Lower lobe of right lung (tissue), 2 donors: ENCODE data around the gene NPL. TPM values are rescaled to one million over a fixed set of nuclear protein-coding genes. Genes with fewer than 3 reads are reported as not detected.

Experiments used
- ATAC-seq, 2 donors: fragments of 200-7000 bp; cut with Tn5 transposase; one replicate each; pipeline ENCODE4 v1.9.1; 2020 to 2022; ENCODE audit warnings: mild to moderate bottlenecking in 2 of 2, moderate library complexity in 2 of 2
- DNase-seq: peaks from one replicate; pipeline ENCODE4 v3.0.0-alpha.2; 2020
- H3K27ac ChIP-seq: fragments of 200-600 bp; one replicate; pipeline ENCODE4 v1.8.0; 2022
- H3K27me3 ChIP-seq: fragments of 200-600 bp; one replicate; pipeline ENCODE4 v1.8.0; 2022; ENCODE audit warnings: low read depth
- H3K36me3 ChIP-seq: fragments of 200-600 bp; one replicate; pipeline ENCODE4 v1.8.0; 2022; ENCODE audit warnings: mild to moderate bottlenecking
- H3K4me1 ChIP-seq: fragments of 200-600 bp; one replicate; pipeline ENCODE4 v1.8.0; 2022
- H3K4me3 ChIP-seq: fragments of 200-600 bp; one replicate; pipeline ENCODE4 v1.8.0; 2022; ENCODE audit warnings: mild to moderate bottlenecking
- H3K9me3 ChIP-seq: fragments of 200-600 bp; one replicate; pipeline ENCODE4 v1.8.0; 2022
- CTCF ChIP-seq: fragments of 200-600 bp; IDR thresholded peaks from one replicate; pipeline ENCODE4 v1.8.0; 2022; ENCODE audit warnings: antibody characterized with exemption, mild to moderate bottlenecking
- intact Hi-C: fragments of 100-400 bp; cut with DNase I; formaldehyde crosslinking; loops from one replicate; pipeline ENCODE4 v1.11.0; 2022
- long read RNA-seq: library from polyadenylated mRNA; unstranded; transcript quantifications from one replicate; pipeline ENCODE4 v2.0.0, GENCODE V29; 2021
- total RNA-seq: library from RNA; stranded (reverse); fragmentation: NEBNext Ultra II Directional; extraction: Animal tissue kit (Norgen Biotek cat#: 25700); gene quantifications from one replicate; pipeline ENCODE4 v1.2.1, GENCODE V29; 2021
- donor health status: DM: no; HTN: yes; CAD: no; lungs with severe emphysema.

NPL gene
- total RNA-seq = 48.7 TPM
- long read RNA-seq, partial matches to known transcripts = 11 of 104 reads
- long read RNA-seq, other reads (novel, unspliced or antisense) = 89 of 104 reads

- Histone ChIP-seq H3K9me3 (no peaks in the 10 kb centered on the region), H3K36me3 (no peaks in the 10 kb centered on the region), H3K27me3 (no peaks in the 10 kb centered on the region), H3K4me1 (peaks cover 23% of the 10 kb centered on the region), H3K4me3 (peak within 1 kb of the TSS; percentile 72), H3K27ac (peak within 1 kb of the TSS; percentile 77)
- ATAC-seq (peak; percentile 96 to 98), DNase-seq (peak; percentile 92)
- no peak for TF ChIP-seq CTCF
- intact Hi-C loops = no loop called here
Measured at GRCh38 chr1:182789138-182790076, at the start of gene NPL. Gene NPL, plus strand, starts transcription at chr1:182789773. Its CDS starts 4,599 bp downstream, at chr1:182794372.

- TF ChIP-seq CTCF = no peak
- Histone ChIP-seq H3K36me3 (no peaks in the 10 kb centered on the region), H3K9me3 (no peaks in the 10 kb centered on the region), H3K27ac (no peak overlapping the region), H3K4me1 (no peaks in the 10 kb centered on the region), H3K4me3 (no peak overlapping the region), H3K27me3 (no peaks in the 10 kb centered on the region)
- ATAC-seq (peak; percentile 56 to 64), DNase-seq (no peak)
- intact Hi-C loops = no loop called here
Measured at GRCh38 chr1:182740120-182740519, 49.5 kb upstream of the NPL start.

GRCh38 chr1:182742780-182743179, 46.8 kb upstream of the NPL start:
- no peak overlapping the region for H3K27ac ChIP-seq
- H3K9me3 ChIP-seq = no peaks in the 10 kb centered on the region
- no peaks in the 10 kb centered on the region for H3K36me3 ChIP-seq
- H3K4me3 ChIP-seq = no peak overlapping the region
- intact Hi-C loops = no loop called here
- ATAC-seq (no peak), DNase-seq (no peak)
- no peaks in the 10 kb centered on the region for H3K4me1 ChIP-seq
- H3K27me3 ChIP-seq = no peaks in the 10 kb centered on the region
- TF ChIP-seq CTCF = no peak

GRCh38 chr1:182752077-182752988, 37.2 kb upstream of the NPL start:
- Histone ChIP-seq H3K4me1 (no peaks in the 10 kb centered on the region), H3K27me3 (no peaks in the 10 kb centered on the region), H3K36me3 (no peaks in the 10 kb centered on the region), H3K27ac (no peak overlapping the region), H3K9me3 (no peaks in the 10 kb centered on the region), H3K4me3 (no peak overlapping the region)
- intact Hi-C loops = no loop called here
- DNase-seq (no peak), ATAC-seq (no peak)
- no peak for TF ChIP-seq CTCF

GRCh38 chr1:182754087-182754486, 35.5 kb upstream of the NPL start:
- H3K4me3 ChIP-seq = no peak overlapping the region
- H3K27ac ChIP-seq = no peak overlapping the region
- H3K9me3 ChIP-seq = no peaks in the 10 kb centered on the region
- intact Hi-C loops = no loop called here
- no peaks in the 10 kb centered on the region for H3K36me3 ChIP-seq
- no peak for ATAC-seq
- no peaks in the 10 kb centered on the region for H3K4me1 ChIP-seq
- no peaks in the 10 kb centered on the region for H3K27me3 ChIP-seq
- TF ChIP-seq CTCF = no peak
- DNase-seq = no peak
